Type B pancreatic cell (in vitro differentiated cells): ENCODE data around the gene ARFGAP1. TPM values are rescaled to one million over a fixed set of nuclear protein-coding genes. Genes with fewer than 3 reads are reported as not detected.
"Not testable (repeated sequence)": the region's sequence is repeated elsewhere in the genome, so short reads cannot be mapped to it uniquely, and the experiment has no call there.

Experiments used
- DNase-seq: peaks from one replicate; pipeline ENCODE4 v3.0.0; 2021; ENCODE audit warnings: mixed read lengths; ENCODE audit not compliant: unreplicated experiment; ENCODE audit errors: extremely low spot score
- H3K27ac Mint-ChIP-seq: 2 replicates; pipeline ENCODE4 v1.8.0; 2021; ENCODE audit warnings: mild to moderate bottlenecking, mixed read lengths
- H3K27me3 Mint-ChIP-seq: 2 replicates; pipeline ENCODE4 v1.8.0; 2021; ENCODE audit warnings: mixed read lengths
- H3K36me3 Mint-ChIP-seq: 2 replicates; pipeline ENCODE4 v1.8.0; 2021; ENCODE audit warnings: mixed read lengths
- H3K4me1 Mint-ChIP-seq: one replicate; pipeline ENCODE4 v1.8.0; 2021; ENCODE audit warnings: mixed read lengths; ENCODE audit not compliant: unreplicated experiment
- H3K4me3 Mint-ChIP-seq: 2 replicates; pipeline ENCODE4 v1.8.0; 2021; ENCODE audit warnings: mild to moderate bottlenecking, mixed read lengths
- H3K9me3 Mint-ChIP-seq: 2 replicates; pipeline ENCODE4 v1.8.0; 2021; ENCODE audit warnings: mixed read lengths
- CTCF ChIP-seq: fragments of 200-600 bp; sonication (generic); conservative IDR thresholded peaks from 2 replicates; pipeline ENCODE4 v1.5.0; 2021; ENCODE audit warnings: antibody characterized with exemption, mild to moderate bottlenecking
- total RNA-seq: library from RNA; stranded (reverse); gene quantifications from 2 replicates; pipeline ENCODE4 v1.2.1, GENCODE V29; 2021; ENCODE audit warnings: low replicate concordance

Gene ARFGAP1
- total RNA-seq, 1 donor from 2014 or later, result 132 TPM

- Mint-ChIP-seq H3K4me3 (no peak overlapping the region), H3K4me1 (no peaks in the 10 kb centered on the region), H3K27ac (no peak overlapping the region), H3K36me3 (no peaks in the 10 kb centered on the region), H3K27me3 (peaks cover 40% of the 10 kb centered on the region), H3K9me3 (no peaks in the 10 kb centered on the region)
- no peak for TF ChIP-seq CTCF
- no peak for DNase-seq
Observed at GRCh38 chr20:63298731-63299312, 26.2 kb downstream of the ARFGAP1 start.

GRCh38 chr20:63301671-63302070 is 29.1 kb downstream of the ARFGAP1 start:
- TF ChIP-seq CTCF, result no peak
- H3K27me3 Mint-ChIP-seq, result peaks cover 35% of the 10 kb centered on the region
- H3K4me3 Mint-ChIP-seq, result no peak overlapping the region
- no peaks in the 10 kb centered on the region for H3K36me3 Mint-ChIP-seq
- DNase-seq, result no peak
- peaks cover 3% of the 10 kb centered on the region for H3K4me1 Mint-ChIP-seq
- H3K9me3 Mint-ChIP-seq, result no peaks in the 10 kb centered on the region
- H3K27ac Mint-ChIP-seq, result no peak overlapping the region

GRCh38 chr20:63303095-63303666 is 30.6 kb downstream of the ARFGAP1 start:
- H3K4me3 Mint-ChIP-seq, result no peak overlapping the region
- H3K27me3 Mint-ChIP-seq, result peaks cover 35% of the 10 kb centered on the region
- DNase-seq, result no peak
- no peak for TF ChIP-seq CTCF
- H3K9me3 Mint-ChIP-seq, result no peaks in the 10 kb centered on the region
- H3K4me1 Mint-ChIP-seq, result peaks cover 3% of the 10 kb centered on the region
- no peak overlapping the region for H3K27ac Mint-ChIP-seq
- no peaks in the 10 kb centered on the region for H3K36me3 Mint-ChIP-seq

GRCh38 chr20:63305393-63305792 is 32.8 kb downstream of the ARFGAP1 start:
- no peak for TF ChIP-seq CTCF
- no peak overlapping the region for H3K27ac Mint-ChIP-seq
- H3K4me1 Mint-ChIP-seq, result peaks cover 3% of the 10 kb centered on the region
- no peaks in the 10 kb centered on the region for H3K9me3 Mint-ChIP-seq
- peaks cover 23% of the 10 kb centered on the region for H3K27me3 Mint-ChIP-seq
- no peak for DNase-seq
- no peak overlapping the region for H3K4me3 Mint-ChIP-seq
- H3K36me3 Mint-ChIP-seq, result no peaks in the 10 kb centered on the region

GRCh38 chr20:63305933-63306672 is 33.5 kb downstream of the ARFGAP1 start:
- not testable (repeated sequence) for H3K36me3 Mint-ChIP-seq, DNase-seq, H3K4me1 Mint-ChIP-seq, H3K4me3 Mint-ChIP-seq, H3K27ac Mint-ChIP-seq, H3K9me3 Mint-ChIP-seq
- peaks cover 17% of the 10 kb centered on the region for H3K27me3 Mint-ChIP-seq
